SK-N-SH treated with all-trans-retinoic acid at 6 μM for 48 hours (cell line): ENCODE data around the gene ADD1.

Source experiments
- ESRRG ChIP-seq: fragments of 250-450 bp; sonication (Bioruptor Pico); IDR thresholded peaks from 2 replicates; pipeline ENCODE4 v1.6.1; 2021; ENCODE audit warnings: mild to moderate bottlenecking
- RARB ChIP-seq: fragments of 250-450 bp; sonication (Bioruptor Pico); IDR thresholded peaks from 2 replicates; pipeline ENCODE4 v1.8.0; 2021; ENCODE audit warnings: mild to moderate bottlenecking, moderate library complexity
- SNAI2 ChIP-seq: fragments of 250-450 bp; sonication (Bioruptor Pico); IDR thresholded peaks from 2 replicates; pipeline ENCODE4 v1.5.0; 2020; ENCODE audit warnings: mild to moderate bottlenecking, moderate library complexity
- TCF4 ChIP-seq: fragments of 250-450 bp; sonication (Bioruptor Pico); IDR thresholded peaks from 2 replicates; pipeline ENCODE4 v1.8.0; 2021; ENCODE audit warnings: mild to moderate bottlenecking, moderate library complexity, borderline replicate concordance
- ZFP30 ChIP-seq: fragments of 450-650 bp; formaldehyde crosslinking; IDR thresholded peaks from 2 replicates; pipeline ENCODE4 v1.5.0; 2022; ENCODE audit warnings: mild to moderate bottlenecking, moderate library complexity
- TF ChIP-seq, protein P1 (sequence below): fragments of 250-450 bp; sonication (Bioruptor Pico); IDR thresholded peaks from 2 replicates; pipeline ENCODE4 v1.8.0; 2020; ENCODE audit warnings: mild to moderate bottlenecking, moderate library complexity, borderline replicate concordance

DNA sequence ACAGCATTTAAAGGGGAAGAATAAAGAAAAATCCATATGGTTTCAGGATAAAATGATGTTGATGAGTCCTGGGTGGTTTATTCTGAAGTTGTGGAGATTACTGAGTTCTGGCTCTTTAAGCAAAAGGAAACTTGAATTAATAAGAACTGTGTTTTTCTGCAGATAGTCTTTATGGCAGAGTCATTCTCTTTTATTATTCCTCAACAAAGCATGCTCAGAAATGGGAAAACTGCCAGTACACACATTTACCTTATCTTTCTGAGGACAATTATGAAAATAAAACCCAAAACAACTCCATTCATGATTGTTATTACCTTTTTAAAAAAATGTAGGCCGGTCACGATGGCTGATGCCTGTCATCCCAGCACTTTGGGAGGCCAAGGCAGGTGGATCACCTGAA, 58.5 kb downstream of the ADD1 start:
- TF ChIP-seq RARB (no peak), ZFP30 (no peak), SNAI2 (CRISPR knock-in tag) (no peak), TCF4 (no peak), ESRRG (CRISPR knock-in tag) (no peak)
- TF ChIP-seq, protein P1, sequence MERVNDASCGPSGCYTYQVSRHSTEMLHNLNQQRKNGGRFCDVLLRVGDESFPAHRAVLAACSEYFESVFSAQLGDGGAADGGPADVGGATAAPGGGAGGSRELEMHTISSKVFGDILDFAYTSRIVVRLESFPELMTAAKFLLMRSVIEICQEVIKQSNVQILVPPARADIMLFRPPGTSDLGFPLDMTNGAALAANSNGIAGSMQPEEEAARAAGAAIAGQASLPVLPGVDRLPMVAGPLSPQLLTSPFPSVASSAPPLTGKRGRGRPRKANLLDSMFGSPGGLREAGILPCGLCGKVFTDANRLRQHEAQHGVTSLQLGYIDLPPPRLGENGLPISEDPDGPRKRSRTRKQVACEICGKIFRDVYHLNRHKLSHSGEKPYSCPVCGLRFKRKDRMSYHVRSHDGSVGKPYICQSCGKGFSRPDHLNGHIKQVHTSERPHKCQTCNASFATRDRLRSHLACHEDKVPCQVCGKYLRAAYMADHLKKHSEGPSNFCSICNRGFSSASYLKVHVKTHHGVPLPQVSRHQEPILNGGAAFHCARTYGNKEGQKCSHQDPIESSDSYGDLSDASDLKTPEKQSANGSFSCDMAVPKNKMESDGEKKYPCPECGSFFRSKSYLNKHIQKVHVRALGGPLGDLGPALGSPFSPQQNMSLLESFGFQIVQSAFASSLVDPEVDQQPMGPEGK (CRISPR knock-in tag), result no peak
